Measurements from ENCODE around the gene NLRC5.
"Not testable (repeated sequence)": the region's sequence is repeated elsewhere in the genome, so short reads cannot be mapped to it uniquely, and the experiment has no call there.

The NLRC5 gene

GRCh38 chr16:57062329-57062728, 73.0 kb downstream of the NLRC5 start:
- no peak overlapping the region for H3K4me3 ChIP-seq (ENCODE audit: low read depth, low read length)
- TF ChIP-seq, protein P1, sequence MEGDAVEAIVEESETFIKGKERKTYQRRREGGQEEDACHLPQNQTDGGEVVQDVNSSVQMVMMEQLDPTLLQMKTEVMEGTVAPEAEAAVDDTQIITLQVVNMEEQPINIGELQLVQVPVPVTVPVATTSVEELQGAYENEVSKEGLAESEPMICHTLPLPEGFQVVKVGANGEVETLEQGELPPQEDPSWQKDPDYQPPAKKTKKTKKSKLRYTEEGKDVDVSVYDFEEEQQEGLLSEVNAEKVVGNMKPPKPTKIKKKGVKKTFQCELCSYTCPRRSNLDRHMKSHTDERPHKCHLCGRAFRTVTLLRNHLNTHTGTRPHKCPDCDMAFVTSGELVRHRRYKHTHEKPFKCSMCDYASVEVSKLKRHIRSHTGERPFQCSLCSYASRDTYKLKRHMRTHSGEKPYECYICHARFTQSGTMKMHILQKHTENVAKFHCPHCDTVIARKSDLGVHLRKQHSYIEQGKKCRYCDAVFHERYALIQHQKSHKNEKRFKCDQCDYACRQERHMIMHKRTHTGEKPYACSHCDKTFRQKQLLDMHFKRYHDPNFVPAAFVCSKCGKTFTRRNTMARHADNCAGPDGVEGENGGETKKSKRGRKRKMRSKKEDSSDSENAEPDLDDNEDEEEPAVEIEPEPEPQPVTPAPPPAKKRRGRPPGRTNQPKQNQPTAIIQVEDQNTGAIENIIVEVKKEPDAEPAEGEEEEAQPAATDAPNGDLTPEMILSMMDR (IDR thresholded peaks at IDR 0.05; ENCODE audit: low read depth, low read length), result no peak

DNA sequence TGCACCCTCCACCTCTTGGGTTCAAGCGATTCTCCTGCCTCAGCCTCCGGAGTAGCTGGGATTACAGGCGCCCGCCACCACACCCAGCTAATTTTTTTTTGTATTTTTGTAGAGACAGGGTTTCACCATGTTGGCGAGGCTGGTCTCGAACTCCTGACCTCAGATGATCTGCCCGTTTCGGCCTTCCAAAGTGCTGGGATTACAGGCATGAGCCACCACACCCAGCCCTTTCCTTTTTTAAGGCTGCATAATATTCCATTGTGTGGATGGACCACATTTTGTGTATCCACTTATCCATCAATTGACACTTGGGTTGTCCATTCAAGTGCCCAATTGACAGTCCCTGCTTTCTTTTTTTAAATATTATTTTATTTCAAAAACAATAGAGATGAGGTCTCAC, 73.8 kb downstream of the NLRC5 start:
- H3K4me3 ChIP-seq (ENCODE audit: low read depth, low read length), result not testable (repeated sequence)

DNA sequence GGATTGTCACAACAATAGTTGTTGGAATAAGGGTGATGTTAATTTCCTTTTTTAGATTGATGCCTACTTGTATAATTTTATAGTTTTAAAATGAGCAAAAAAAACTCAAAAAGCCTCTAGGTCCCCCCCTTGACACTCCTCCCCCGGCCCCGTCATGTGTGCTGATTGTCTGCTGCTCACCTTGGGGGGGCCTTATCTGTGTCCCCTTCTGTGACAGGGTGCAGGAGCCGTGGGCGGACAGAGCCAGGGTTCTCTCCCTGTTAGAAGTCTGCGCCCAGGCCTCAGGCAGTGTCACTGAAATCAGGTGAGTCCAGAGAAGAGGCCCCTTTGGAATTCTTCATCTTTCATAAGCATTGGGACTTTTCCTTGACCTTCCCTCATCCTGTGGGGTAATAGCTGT, 75.6 kb downstream of the NLRC5 start:
- no peak overlapping the region for H3K4me3 ChIP-seq (ENCODE audit: low read depth, low read length)
- TF ChIP-seq, protein P1 (IDR thresholded peaks at IDR 0.05; ENCODE audit: low read depth, low read length), result no peak

DNA sequence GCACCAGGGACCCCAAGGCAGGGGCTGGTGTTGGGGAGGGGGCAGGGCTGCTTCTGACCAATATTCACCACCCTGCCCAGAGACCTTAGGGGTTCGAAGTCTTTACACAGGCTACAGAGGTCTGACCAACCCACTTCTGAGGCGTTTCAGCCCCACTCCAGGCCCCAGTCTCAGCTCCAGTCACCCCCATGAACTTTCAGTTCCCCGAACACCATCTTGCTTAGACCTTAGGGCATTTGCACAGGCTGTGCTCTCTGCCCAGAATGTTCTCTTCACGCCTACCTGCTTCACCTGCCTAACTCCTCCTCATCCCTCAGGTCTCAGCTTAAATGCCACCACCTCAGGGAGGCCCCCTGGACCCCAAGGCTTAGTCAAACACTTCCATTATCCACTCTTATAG, 77.3 kb downstream of the NLRC5 start:
- no peak overlapping the region for H3K4me3 ChIP-seq (ENCODE audit: low read depth, low read length)
- TF ChIP-seq, protein P1 (IDR thresholded peaks at IDR 0.05; ENCODE audit: low read depth, low read length), result no peak

DNA sequence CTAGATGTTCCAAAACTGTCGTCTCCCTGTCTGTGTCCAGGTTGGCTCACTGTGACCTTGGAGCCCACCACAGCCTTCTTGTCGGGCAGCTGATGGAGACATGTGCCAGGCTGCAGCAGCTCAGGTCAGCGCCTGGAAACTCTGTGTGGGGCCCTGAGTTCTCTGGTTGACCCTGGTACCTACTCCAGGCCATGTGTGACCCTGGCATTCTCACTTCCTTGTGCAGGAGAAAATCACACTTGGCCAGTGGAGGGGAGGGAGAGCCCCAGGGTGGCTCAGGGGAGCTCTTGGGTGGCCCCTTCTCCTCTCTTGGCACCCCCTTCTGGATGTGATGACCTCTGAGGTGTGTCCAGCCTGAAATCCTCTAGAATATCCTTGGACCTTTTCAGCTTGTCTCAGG, 78.0 kb downstream of the NLRC5 start:
- TF ChIP-seq, protein P1 (IDR thresholded peaks at IDR 0.05; ENCODE audit: low read depth, low read length), result no peak
- no peak overlapping the region for H3K4me3 ChIP-seq (ENCODE audit: low read depth, low read length)

GRCh38 chr16:57069053-57069452, 79.7 kb downstream of the NLRC5 start:
- TF ChIP-seq, protein P1 (IDR thresholded peaks at IDR 0.05; ENCODE audit: low read depth, low read length), result no peak
- H3K4me3 ChIP-seq (ENCODE audit: low read depth, low read length), result no peak overlapping the region

GRCh38 chr16:57069635-57070370, 80.4 kb downstream of the NLRC5 start:
- H3K4me3 ChIP-seq (ENCODE audit: low read depth, low read length), result no peak overlapping the region
- TF ChIP-seq, protein P1 (IDR thresholded peaks at IDR 0.05; ENCODE audit: low read depth, low read length), result no peak

GRCh38 chr16:57070424-57070823, 81.1 kb downstream of the NLRC5 start:
- TF ChIP-seq, protein P1 (IDR thresholded peaks at IDR 0.05; ENCODE audit: low read depth, low read length), result no peak

DNA sequence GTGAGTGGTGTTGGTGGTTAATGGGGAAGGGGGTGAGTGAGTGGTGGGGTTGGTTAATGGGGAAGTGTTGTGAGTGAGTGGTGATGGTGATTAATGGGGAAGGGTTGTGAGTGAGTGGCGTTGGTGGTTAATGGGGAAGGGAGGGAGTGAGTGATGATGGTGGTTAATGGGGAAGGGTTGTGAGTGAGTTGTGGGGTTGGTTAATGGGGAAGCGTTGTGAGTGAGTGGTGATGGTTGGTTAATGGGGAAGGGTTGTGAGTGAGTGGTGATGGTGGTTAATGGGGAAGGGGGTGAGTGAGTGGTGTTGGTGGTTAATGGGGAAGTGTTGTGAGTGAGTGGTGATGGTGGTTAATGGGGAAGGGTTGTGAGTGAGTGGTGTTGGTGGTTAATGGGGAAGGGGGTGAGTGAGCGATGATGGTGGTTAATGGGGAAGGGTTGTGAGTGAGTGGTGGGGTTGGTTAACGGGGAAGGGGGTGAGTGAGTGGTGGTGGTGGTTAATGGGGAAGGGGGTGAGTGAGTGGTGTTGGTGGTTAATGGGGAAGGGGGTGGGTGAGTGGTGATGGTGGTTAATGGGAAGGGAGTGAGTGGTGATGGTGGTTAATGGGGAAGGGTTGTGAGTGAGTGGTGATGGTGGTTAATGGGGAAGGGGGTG, 81.8 kb downstream of the NLRC5 start:
- not testable (repeated sequence) for H3K4me3 ChIP-seq (ENCODE audit: low read depth, low read length)

More at GRCh38 chr16:57070424-57070823, 81.1 kb downstream of the NLRC5 start:
- no peak overlapping the region for H3K4me3 ChIP-seq (ENCODE audit: low read depth, low read length)

Data from WI38 (cell line).